Mammary epithelial cell (primary cell): ENCODE measurements around the gene MCU.

Experiments used
- EZH2 ChIP-seq: IDR thresholded peaks from 2 replicates; pipeline ENCODE4 v1.6.1; 2012; ENCODE audit warnings: low read length, inconsistent platforms, borderline replicate concordance
- TF ChIP-seq, protein P1 (sequence below), 2 donors: IDR thresholded peaks in 1 of 2; conservative IDR thresholded peaks in 1 of 2; 2 replicates each; pipeline ENCODE4 v1.5.1; 2011 to 2012; ENCODE audit warnings: inconsistent platforms in 2 of 2, low read length in 2 of 2, mild to moderate bottlenecking in 2 of 2, control low read depth in 1 of 2, low read depth in 1 of 2; ENCODE audit not compliant: insufficient read depth in 1 of 2; ENCODE audit errors: extremely low read depth in 1 of 2

DNA sequence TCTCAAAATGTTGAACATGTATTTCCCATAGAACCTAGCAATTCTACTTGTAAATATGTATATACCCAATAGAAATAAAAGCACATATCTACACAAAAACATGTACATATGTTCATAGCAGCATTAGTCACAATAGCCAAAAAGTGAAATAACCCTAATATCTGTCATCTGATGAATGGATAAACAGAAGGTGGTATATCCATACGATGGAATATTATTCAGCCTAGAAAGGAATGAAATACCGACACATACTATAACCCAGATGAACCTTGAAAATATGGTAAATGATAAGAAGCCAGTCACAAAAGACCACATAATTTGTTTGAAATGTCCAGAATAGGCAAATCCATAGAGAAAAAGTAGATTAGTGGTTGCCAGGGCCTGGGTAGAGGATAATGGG is 87.9 kb downstream of the MCU start:
- TF ChIP-seq, protein P1, sequence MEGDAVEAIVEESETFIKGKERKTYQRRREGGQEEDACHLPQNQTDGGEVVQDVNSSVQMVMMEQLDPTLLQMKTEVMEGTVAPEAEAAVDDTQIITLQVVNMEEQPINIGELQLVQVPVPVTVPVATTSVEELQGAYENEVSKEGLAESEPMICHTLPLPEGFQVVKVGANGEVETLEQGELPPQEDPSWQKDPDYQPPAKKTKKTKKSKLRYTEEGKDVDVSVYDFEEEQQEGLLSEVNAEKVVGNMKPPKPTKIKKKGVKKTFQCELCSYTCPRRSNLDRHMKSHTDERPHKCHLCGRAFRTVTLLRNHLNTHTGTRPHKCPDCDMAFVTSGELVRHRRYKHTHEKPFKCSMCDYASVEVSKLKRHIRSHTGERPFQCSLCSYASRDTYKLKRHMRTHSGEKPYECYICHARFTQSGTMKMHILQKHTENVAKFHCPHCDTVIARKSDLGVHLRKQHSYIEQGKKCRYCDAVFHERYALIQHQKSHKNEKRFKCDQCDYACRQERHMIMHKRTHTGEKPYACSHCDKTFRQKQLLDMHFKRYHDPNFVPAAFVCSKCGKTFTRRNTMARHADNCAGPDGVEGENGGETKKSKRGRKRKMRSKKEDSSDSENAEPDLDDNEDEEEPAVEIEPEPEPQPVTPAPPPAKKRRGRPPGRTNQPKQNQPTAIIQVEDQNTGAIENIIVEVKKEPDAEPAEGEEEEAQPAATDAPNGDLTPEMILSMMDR (conservative IDR thresholded peaks at IDR 0.05 in 1 of 2, IDR thresholded peaks at IDR 0.05 in 1 of 2; ENCODE audit: extremely low read depth in 1 of 2, insufficient read depth in 1 of 2, low read depth in 1 of 2, low read length in 2 of 2): no peak
- TF ChIP-seq EZH2: no peak
